GM19328 (cell line): ENCODE data around the gene PHACTR4.
"Not testable (repeated sequence)": the region's sequence is repeated elsewhere in the genome, so short reads cannot be mapped to it uniquely, and the experiment has no call there.

Experiments
- ATAC-seq: cut with Tn5 transposase; IDR thresholded peaks from one replicate; pipeline ENCODE4 v1.9.1; 2021; ENCODE audit warnings: mild to moderate bottlenecking, moderate library complexity; ENCODE audit not compliant: unreplicated experiment

Gene PHACTR4

DNA sequence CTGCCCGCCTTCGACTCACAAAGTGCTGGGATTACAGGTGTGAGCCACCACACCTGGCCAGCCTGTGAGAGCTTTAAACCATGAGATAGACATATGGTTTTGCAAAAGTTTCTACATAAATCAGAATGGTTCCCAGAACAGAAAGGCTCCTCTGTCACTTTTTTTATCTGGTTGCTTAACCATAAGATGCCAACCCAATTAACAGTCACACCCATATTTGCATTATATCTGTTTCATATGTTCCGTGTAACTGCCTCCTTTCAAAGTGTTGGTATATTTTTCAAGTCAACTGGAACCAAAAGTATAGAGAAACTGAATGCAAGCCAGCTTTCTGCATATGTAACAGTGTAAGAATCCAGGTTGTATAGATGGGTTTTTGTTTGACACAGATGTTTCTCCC lies 112.6 kb downstream of the PHACTR4 start:
- no peak for ATAC-seq

DNA sequence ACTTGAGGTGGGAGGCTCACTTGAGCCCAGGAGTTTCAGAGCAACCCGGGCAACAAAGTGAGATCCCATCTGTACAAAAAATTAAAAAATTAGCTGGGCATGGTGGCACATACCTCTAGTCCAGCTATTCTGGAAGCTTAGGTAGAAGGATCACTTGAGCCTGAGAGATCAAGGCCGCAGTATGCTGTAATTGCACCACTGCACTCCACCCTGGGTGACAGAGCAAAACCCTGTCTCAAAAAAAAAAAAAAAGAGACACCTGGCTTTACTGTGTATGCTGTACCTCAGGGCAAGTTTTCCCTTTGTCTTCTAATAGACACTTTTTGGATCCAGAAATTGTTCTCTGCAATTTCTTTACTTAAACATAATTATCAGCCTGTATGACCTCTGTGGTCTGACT lies 113.2 kb downstream of the PHACTR4 start:
- no peak for ATAC-seq

DNA sequence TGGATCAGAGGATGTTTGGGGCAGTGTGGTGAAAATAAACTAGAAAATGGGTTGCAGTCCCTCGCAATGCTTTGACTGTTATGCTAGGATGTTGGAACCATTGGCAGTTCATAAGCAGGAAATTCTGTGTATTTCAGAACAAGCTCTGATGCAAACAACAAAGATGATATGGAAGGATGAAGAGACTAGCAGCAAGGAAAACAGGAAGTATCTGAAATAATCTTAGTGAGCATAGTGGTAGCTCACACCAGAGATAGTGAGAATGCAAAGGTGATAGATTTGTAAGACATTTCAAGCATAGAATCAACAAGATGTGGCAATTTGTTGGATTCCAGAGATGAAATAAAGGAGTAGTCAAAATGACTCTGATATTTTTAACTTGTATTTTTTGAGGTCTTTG lies 125.2 kb downstream of the PHACTR4 start:
- no peak for ATAC-seq

DNA sequence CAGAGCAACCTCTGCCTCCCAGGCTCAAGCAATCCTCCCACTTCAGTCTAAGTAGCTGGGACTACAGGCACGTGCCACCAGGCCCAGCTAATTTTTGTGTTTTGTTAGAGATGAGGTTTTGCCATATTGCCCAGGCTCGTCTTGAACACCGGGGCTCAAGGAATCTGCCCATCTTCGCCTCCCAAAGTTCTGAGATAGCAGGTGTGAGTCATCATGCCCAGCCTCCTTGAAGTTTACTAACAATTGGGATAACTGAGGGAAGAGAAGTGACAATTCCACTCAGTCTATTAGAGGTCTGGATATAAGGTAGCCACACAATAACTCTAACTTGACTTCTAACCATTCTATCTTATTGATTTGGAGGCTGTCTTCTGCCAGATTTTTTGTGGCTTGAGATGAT lies 130.0 kb downstream of the PHACTR4 start:
- no peak for ATAC-seq

DNA sequence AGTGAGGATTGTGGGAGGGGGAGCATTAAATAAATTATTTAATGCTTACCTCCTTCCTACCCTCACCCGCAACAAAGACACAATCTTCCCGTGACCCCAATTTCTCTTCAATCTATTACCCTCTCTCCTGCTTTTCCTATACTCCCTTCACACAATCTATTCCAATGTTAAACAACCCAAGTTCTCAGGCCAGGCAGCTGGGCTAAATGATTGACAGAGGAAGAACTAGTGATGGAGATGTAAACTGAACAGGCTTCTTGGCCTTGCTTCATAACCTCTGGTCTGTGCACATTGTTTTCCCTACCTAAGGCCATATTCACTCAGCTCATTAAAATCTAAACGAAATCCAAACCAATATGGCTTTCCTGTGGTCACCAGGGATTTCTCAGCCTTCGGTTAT lies 132.4 kb downstream of the PHACTR4 start:
- ATAC-seq: no peak

DNA sequence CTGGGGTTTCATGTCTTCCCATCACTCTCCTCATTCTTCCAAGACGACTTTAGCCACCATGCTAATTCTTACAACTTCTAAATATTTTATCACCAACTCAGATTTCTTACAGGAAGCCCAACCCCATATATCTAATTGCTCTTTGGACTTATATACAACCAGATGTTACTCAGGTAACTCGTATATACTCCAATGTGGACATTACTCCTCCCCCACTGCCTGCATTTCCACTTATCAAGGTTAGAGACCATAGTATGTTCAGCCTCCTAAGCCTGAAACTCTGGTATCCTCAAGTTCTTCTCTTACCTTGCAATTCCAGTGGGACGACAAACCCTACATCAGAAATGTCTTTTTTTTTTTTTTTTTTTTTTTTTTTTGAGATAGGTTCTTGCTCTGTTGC lies 133.6 kb downstream of the PHACTR4 start:
- no peak for ATAC-seq

DNA sequence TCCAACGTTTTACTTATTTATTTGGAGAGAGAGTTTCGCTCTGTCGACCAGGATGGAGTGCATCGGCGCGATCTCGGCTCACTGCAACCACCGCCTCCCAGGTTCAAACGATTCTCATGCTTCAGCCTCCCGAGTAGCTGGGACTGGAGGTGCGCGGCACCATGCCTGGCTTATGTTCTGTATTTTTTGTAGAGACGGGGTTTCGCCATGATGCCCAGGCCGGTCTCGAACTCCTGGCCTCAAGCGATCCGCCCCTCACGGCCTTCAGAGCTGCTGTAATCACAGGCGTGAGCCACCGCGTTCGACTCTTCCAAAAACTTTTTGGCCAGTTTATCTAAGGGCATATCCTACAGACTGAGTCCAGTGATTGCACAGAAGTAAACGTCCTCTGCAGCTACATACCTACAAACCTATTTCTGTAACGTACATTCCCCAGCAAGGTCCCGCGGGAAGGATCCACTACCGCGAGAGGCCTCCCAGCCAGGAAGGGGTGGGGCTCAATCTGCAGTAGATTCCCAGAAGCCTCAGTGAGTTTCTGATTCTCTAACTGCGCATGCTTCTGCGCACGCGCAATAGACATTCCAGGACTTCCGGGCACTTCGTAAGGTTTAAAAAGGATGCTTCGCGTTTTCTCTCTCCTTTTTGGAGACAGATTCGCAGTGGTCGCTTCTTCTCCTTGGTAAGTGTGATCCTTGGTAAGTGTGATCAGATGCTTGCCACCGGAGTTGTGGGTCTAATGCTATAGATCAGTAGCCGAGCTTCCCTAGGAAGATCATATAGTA lies 136.1 kb downstream of the PHACTR4 start, which contains the start of gene RCC1:
TSS of gene RCC1 (plus strand) at position 638 of the 782 bp plus-strand sequence. CDS start 23,824 bp downstream, outside the sequence.
- peak; percentile 62 for ATAC-seq

DNA sequence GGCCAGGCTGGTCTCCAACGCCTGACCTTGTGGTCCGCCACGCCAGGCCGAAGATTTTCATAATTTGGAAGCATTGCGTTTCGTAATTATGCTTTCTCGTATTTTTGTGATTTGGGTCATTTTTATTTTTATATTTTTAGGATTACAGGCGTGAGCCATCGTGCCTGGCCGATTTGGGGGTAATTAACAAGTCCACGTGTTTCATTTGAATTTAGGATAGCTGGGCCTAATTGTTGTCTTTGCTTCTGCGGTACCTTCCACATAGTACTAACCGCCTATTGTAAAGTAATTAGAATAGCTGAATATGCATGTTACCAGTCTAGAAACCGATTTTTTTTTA lies 137.3 kb downstream of the PHACTR4 start:
- ATAC-seq: no peak

DNA sequence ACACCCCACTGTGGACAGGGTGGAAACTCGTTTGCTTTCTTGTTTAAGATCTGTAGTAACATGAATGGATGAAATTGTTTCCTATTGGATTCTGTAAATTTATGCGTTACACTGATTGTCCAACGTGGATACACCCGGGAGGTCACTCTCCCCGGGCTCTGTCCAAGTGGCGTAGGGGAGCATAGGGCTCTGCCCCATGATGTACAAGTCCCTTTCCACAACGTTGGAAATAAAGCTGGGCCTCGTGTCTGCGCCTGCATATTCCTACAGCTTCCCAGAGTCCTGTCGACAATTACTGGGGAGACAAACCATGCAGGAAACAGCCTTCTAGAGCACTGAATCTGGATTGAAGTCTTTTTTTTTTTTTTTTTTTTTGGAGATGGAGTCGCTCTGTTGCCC lies 137.7 kb downstream of the PHACTR4 start:
- no peak for ATAC-seq

DNA sequence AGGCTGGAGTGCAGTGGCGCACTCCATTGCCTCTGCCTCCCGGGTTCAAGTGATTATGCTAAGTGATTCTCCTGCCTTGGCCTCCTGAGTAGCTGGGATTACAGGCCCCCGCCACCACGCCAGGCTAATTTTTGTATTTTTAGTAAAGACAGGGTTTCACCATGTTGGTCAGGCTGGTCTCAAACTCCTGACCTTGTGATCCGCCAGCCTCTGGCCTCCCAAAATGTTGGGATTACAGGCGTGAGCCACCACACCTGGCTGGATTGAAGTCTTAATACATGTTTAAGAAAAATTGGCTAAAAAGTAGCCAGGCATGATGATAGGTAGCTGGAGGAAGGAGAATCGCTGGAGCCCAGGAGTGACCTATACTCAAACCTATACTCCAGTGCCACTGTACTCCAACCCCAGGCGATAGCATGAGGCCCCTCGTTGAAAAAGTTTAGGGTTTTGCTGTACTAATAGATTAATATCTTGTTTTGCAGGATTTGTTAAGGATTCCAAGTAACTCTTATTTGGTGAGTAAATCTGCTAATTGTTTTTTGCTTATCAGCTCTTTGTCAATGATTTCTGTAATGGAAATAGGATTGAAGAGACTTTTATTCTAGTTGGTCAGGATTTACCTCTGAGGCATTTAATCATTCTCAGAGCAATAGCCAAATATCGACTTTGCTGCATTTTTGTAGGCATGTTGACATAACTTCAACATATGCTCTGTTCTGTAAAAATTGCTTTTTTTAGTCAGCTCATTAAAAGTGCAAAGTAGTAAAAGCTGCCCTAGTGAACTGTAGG lies 138.3 kb downstream of the PHACTR4 start:
- ATAC-seq: no peak

DNA sequence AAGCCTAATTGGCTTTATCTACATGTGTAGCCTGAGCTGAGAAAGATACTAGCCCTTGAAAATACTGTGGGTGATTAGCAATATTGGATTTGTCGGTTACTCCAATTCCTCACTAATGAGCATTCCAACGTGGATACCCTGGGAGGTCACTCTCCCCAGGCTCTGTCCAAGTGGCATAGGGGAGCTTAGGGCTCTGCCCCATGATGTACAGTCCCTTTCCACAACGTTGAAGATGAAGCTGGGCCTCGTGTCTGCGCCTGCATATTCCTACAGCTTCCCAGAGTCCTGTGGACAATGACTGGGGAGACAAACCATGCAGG lies 138.9 kb downstream of the PHACTR4 start:
- ATAC-seq: no peak

DNA sequence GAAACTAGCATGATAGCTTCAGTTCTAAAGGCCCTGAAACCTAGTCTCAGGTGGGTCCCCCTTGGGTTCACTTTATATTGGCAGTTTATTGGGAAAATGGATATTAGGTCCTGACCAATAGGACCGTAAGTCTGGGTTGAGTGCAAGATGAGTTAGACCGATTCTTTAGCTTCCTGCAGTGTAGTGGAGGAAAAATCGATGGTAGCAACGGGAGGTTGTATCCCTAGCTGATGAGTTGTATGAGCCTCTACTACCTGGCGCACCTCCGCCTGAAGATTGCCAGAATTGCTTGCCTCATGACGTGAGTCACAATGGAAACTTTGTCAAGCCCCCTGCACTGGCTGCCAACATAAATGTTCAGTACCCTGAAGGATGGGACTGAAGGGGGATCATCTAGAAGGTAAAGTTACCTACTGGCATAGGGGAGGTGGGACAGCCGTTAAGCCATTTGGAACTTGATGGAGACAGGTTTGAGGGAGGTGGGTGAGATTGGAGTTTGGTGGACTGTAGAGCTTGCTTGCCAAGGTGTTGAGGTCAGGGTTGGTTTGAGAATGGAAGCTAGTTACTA lies 140.2 kb downstream of the PHACTR4 start:
- ATAC-seq: no peak

DNA sequence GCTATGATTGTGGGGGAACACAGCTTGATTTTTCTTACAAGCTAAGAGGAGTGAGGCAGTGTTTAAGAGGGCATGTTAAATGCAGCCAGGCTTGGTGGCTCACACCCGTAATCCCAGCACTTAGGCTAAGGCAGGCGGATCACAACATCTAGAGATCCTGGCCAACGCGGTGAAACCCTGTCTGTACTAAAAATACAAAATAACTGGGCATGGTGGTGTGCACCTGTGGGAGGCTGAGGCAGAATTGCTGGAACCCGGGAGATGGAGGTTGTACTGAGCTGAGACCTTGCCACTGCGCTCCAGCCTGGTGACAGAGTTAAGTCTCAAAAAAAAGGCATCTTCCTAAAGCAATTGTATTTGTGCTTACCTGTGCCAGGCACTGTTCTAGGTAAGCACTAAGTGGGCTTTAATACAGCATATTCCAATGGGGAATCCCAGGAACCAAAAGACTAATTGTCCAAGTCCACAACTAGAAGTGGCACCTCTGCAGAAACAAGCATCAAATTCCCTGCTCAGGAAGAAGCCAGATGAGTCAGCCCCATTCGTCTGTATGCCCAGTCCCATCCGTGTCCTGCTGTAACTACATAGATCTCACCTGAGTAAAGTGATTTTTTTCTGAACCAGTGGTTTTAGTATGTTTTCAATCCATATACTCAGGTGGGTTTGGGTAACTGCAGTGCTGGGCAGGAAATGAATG lies 140.9 kb downstream of the PHACTR4 start:
- ATAC-seq: no peak

DNA sequence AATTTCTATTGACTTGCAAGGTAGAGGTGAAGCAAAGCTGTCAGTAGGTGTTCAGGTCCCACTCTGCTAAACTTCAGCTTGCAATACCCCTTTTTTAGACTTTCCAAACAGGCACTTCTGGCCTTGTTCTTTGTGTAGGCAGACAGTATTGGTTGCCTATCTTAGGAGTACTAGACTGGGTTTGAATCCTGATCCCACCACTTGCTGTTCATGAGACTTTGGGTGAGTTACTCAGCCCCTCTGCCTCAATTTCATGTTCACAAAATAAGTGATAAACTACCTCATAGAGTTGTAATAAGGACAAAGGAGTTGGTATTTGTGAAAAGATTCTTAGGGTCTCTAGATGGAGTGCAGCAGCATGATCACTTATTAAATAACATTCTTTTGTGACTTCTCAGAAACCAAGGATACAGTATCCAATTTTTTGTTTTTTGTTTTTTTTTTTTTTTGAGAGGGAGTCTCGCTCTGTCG lies 141.5 kb downstream of the PHACTR4 start:
- ATAC-seq: no peak

DNA sequence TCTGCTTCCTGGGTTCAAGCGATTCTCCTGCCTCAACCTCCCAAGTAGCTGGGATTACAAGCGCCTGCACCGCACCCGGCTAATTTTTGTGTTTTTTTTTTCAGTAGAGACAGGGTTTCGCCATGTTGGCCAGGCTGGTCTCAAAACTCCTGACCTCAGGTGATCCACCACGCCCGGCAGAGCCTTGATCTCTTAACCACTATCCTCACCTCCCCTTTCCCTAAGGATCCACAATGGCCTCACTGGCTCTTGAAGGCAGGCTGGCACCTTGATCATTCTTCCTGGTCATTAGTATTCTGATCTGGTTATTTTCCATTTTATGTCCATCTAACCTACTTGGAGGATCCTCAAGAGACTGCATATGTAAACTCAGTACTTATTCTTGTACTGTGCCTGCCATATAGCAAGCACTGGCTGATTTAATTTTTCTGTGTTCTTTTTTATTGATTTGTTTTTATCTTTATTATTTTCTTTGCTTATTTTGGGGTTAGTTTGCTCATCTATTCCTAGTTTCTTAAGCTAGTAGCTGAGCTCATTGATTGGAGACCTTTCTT lies 142.6 kb downstream of the PHACTR4 start:
- no peak for ATAC-seq

DNA sequence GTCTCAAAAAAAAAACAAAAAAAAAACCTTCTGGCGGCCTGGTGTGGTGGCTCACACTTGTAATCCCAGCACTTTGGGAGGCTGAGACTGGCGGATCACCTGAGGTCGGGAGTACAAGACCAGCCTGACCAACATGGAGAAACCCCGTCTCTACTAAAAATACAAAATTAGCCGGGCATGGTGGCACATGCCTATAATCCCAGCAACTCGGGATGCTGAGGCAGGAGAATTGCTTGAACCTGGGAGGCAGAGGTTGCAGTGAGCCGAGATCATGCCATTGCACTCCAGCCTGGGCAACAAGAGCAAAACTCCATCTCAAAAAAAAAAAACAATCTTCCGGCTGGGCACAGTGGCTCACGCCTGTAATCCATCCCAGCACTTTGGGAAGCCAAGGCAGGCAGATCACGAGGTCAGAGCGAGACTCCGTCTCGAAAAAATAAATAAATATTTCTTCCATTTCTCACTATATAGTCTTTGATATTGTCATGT lies 144.9 kb downstream of the PHACTR4 start:
- ATAC-seq: not testable (repeated sequence)

DNA sequence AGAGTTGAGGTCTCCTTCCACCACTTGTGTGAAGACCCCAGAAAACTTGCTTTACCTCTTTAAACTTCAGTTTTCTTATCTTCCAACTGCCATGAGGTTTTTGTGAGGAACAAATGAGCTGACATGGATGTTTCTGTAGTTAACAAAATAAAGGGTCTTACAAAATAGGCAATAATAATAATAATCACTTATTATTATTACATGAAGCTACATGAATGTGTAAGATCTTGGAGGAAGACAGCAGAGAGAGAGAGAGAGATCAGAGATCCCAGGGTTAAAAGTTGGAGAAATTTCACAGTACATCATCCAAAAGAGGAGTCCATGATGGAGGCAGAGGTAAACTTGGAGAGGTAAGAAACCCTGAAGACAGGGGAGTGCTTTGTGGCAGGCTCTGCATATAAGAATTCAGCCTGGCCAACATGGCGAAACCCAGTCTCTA lies 147.0 kb downstream of the PHACTR4 start:
- no peak for ATAC-seq

DNA sequence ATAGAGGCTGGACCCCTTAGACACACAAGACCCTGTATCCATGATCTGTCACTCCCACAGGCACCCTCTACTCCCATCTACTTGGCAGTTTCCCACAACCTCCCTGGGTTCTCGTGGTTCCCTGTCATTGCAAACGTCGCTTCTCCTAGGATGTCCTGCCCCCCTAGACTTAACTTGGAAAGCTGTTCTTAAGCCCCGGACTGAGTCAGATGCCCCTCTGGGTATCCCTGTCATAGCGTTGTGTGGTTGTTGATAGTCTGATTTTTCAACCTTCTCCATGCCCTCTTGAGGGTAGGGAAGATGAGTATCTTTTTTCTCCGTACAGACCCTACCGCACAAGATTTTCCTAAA lies 148.1 kb downstream of the PHACTR4 start:
- ATAC-seq: no peak

DNA sequence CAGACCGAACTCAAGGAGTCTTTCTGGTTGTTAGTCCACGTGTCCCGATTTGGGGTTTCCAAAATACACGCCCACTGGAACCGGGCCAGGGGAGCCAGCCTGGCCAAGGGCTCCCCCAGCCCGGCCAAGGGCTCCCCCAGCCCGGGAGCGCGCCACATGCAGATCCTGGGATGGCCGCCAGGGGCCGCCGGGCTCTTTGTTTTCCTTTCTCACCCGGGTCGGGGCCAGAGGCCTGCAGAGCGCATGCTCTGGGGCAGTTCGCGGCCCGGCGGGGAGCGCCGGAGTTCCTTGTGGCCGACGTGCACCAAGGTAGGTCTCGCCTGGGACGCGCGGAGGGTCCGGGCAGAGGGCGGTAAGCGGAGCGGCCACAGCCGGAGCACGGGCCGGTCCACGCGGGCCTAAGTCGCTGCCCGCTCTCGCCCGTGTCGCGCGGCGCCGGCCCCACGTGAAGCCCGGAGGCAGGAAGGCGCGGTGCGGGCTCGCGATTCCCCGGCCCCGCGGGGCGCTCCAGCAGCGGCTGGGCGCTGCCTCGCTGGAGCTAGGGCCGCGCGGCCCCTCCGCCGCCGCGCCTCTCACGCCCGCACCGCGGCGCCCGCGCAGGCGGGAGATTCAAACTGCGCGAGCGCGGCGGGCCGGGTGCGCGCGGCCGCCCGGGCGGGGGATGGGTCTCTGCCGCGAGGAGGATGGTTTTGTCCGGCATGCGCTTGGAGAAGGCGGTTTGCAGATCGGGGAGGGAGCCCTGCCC lies 148.6 kb downstream of the PHACTR4 start:
- ATAC-seq: peak; percentile 63

DNA sequence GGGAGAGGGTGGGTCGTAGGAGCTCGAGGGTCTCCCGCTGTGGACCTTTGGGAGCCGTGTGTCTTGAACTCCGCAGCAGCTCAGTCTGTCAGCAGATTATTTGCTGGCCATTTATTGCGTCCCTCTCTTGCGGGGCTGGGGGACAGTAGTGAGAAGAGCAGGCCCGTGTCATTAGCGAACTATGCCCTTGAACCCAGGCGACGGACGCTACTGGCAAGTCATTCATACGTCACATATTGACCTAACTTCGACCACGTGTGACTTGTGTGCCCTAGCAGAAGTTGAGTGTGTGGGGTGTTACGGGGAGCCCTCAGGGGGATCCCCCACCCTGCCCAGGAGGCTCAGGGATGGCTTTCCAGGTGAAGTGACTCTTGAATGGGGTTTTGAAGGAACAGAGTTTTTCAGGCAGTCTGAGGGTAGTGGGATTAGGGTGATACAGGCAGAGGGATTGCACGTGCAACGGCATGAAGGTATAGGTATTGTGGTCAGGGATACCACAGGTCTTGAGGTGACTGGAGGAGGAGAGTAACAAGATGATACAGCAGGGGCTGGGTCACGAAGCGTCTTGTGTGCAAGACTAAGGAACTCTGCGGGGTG lies 149.3 kb downstream of the PHACTR4 start:
- no peak for ATAC-seq
